ENCODE results near the gene TM9SF1.

TM9SF1 gene

GRCh38 chr14:24195186-24196070 lies at the start of gene TM9SF1:
Gene TM9SF1, minus strand, starts transcription at chr14:24195441. Its CDS starts 422 bp downstream, at chr14:24195019.
- ATAC-seq: peak; percentile 96
- no peak for TF ChIP-seq ZFP30 (CRISPR knock-in tag; IDR thresholded peaks at IDR 0.05)
- no peak for TF ChIP-seq BACH2 (CRISPR knock-in tag; IDR thresholded peaks at IDR 0.05; ENCODE audit: borderline replicate concordance)
- no peak for TF ChIP-seq PPARA (CRISPR knock-in tag; IDR thresholded peaks at IDR 0.05; ENCODE audit: borderline replicate concordance)
- no peak for TF ChIP-seq SNAI2 (CRISPR knock-in tag; IDR thresholded peaks at IDR 0.05)
- no peak for TF ChIP-seq PATZ1 (CRISPR knock-in tag; IDR thresholded peaks at IDR 0.05; ENCODE audit: borderline replicate concordance)
- no peak for TF ChIP-seq ISL1 (CRISPR knock-in tag; IDR thresholded peaks at IDR 0.05)
- no peak for TF ChIP-seq ZNF8 (CRISPR knock-in tag; IDR thresholded peaks at IDR 0.05)
- TF ChIP-seq POU6F1 (CRISPR knock-in tag; IDR thresholded peaks at IDR 0.05; ENCODE audit: borderline replicate concordance, low read depth): no peak
- peak; percentile 58; the same call in 1 of the 2 replicates for TF ChIP-seq TSHZ2 (CRISPR knock-in tag; IDR thresholded peaks at IDR 0.05)
- no peak for TF ChIP-seq ESRRG (CRISPR knock-in tag; IDR thresholded peaks at IDR 0.05)
- TF ChIP-seq OSR1 (CRISPR knock-in tag; IDR thresholded peaks at IDR 0.05): no peak
- TF ChIP-seq CSRNP3 (CRISPR knock-in tag; IDR thresholded peaks at IDR 0.05): no peak
- TF ChIP-seq ZNF565 (CRISPR knock-in tag; conservative IDR thresholded peaks at IDR 0.05; ENCODE audit: low read depth): no peak
- no peak for TF ChIP-seq TOX (CRISPR knock-in tag; IDR thresholded peaks at IDR 0.05; ENCODE audit: borderline replicate concordance)
- 0 out of 2 replicates have a peak, but pooled peaks have one; percentile 60 for TF ChIP-seq CSDC2 (CRISPR knock-in tag; IDR thresholded peaks at IDR 0.05)
- TF ChIP-seq GLIS3 (CRISPR knock-in tag; IDR thresholded peaks at IDR 0.05): no peak
- TF ChIP-seq ARNTL (CRISPR knock-in tag; IDR thresholded peaks at IDR 0.05; ENCODE audit: borderline replicate concordance, low read depth): no peak
- no peak for TF ChIP-seq ZNF70 (CRISPR knock-in tag; IDR thresholded peaks at IDR 0.05)

- no peak; the same call in 2 of the 3 replicates for ATAC-seq
- TF ChIP-seq ZNF8 (CRISPR knock-in tag; IDR thresholded peaks at IDR 0.05) (no peak), SNAI2 (CRISPR knock-in tag; IDR thresholded peaks at IDR 0.05) (no peak)
These were observed 48.1 kb upstream of the TM9SF1 start for GRCh38 chr14:24243336-24243836.

- ATAC-seq: peak; percentile 93
- TF ChIP-seq TSHZ2 (CRISPR knock-in tag; IDR thresholded peaks at IDR 0.05) (no peak), SNAI2 (CRISPR knock-in tag; IDR thresholded peaks at IDR 0.05) (no peak), TCF4 (CRISPR knock-in tag; IDR thresholded peaks at IDR 0.05; ENCODE audit: borderline replicate concordance) (no peak), ZNF565 (CRISPR knock-in tag; conservative IDR thresholded peaks at IDR 0.05; ENCODE audit: low read depth) (no peak), CSRNP3 (CRISPR knock-in tag; IDR thresholded peaks at IDR 0.05) (no peak), ISL1 (CRISPR knock-in tag; IDR thresholded peaks at IDR 0.05) (no peak), ARNTL (CRISPR knock-in tag; IDR thresholded peaks at IDR 0.05; ENCODE audit: borderline replicate concordance, low read depth) (no peak), CSDC2 (CRISPR knock-in tag; IDR thresholded peaks at IDR 0.05) (no peak), PATZ1 (CRISPR knock-in tag; IDR thresholded peaks at IDR 0.05; ENCODE audit: borderline replicate concordance) (no peak)
These were observed 46.7 kb upstream of the TM9SF1 start for GRCh38 chr14:24241829-24242443.
